Left ventricle myocardium superior (tissue), 1 donor: Measurements from ENCODE around the gene DHX57. TPM values are rescaled to one million over a fixed set of nuclear protein-coding genes. Genes with fewer than 3 reads are reported as not detected.
"Not testable (repeated sequence)": the region's sequence is repeated elsewhere in the genome, so short reads cannot be mapped to it uniquely, and the experiment has no call there.

Source experiments
- ATAC-seq: fragments of 200-7000 bp; cut with Tn5 transposase; one replicate; pipeline ENCODE4 v1.9.1; 2020; ENCODE audit warnings: mild to moderate bottlenecking, moderate library complexity
- DNase-seq: peaks from one replicate; pipeline ENCODE4 v3.0.0-alpha.2; 2020
- intact Hi-C: fragments of 100-400 bp; cut with micrococcal nuclease; formaldehyde crosslinking; loops from one replicate; pipeline ENCODE4 v1.11.0; 2022
- total RNA-seq: library from RNA; stranded (reverse); fragmentation: NEBNext Ultra II Directional; extraction: Animal tissue kit (Norgen Biotek cat#: 25700); gene quantifications from one replicate; pipeline ENCODE4 v1.2.1, GENCODE V29; 2021
- donor health status: DM: no; HTN: yes; CAD: no; lungs with severe emphysema.

DHX57 gene
- total RNA-seq, 1 donor from 2014 or later = 8.9 TPM

DNA sequence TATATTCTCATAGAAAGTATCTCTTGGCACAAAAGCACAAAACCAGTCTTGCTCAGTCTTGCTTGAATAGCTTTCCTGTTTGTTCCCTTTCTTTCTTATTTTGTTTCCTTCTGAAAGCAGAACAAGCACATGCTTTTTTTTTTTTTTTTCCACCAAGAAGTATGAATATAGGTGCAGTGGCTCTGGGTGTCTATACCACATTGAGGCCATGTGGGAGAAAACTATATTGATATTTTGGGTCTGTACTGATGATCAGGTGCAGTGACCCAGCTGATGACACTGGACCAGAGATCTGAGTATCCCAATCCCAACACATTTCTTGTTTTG, 69.0 kb downstream of the DHX57 start:
- intact Hi-C loops = no loop called here
- DNase-seq (no peak), ATAC-seq (no peak)

GRCh38 chr2:38806015-38806732, 69.6 kb downstream of the DHX57 start:
- ATAC-seq (no peak), DNase-seq (no peak)
- intact Hi-C loops = no loop called here

- ATAC-seq (no peak), DNase-seq (no peak)
- intact Hi-C loops = no loop called here
Measured at GRCh38 chr2:38797953-38798352, 77.8 kb downstream of the DHX57 start.

GRCh38 chr2:38797250-38797676, 78.5 kb downstream of the DHX57 start:
- intact Hi-C loops = no loop called here
- no peak for ATAC-seq
- no peak for DNase-seq

- ATAC-seq, intact Hi-C loops, DNase-seq: not testable (repeated sequence)
Measured at GRCh38 chr2:38795016-38795415, 80.7 kb downstream of the DHX57 start.

GRCh38 chr2:38794235-38794946, 81.3 kb downstream of the DHX57 start:
- ATAC-seq (no peak), DNase-seq (no peak)
- intact Hi-C loops = no loop called here

- intact Hi-C loops = no loop called here
- no peak for DNase-seq
- ATAC-seq = no peak
Measured at GRCh38 chr2:38793511-38793910, 82.2 kb downstream of the DHX57 start.

DNA sequence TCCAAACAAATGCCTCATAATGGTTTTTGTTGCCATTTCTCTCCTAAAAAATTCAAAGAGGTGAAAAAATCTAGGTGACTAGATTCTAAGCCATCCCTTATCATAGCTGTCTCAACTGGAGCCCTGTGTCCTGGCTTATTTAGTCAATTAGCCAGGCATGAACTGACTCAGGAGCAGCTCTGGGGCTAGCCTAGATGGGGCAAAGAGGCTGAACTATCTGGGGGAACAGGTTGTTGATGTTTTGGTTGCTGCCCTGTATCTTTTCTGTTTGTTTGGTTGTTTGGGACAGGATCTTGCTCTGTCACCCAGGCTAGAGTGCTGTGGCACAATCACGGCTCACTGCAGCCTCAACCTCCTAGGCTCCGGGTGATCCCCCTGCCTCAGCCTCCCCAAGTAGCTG, 83.0 kb downstream of the DHX57 start:
- intact Hi-C loops = no loop called here
- DNase-seq (no peak), ATAC-seq (no peak)

- ATAC-seq, DNase-seq, intact Hi-C loops: not testable (repeated sequence)
Measured at GRCh38 chr2:38792321-38792720, 83.4 kb downstream of the DHX57 start.

GRCh38 chr2:38791744-38792143, 84.0 kb downstream of the DHX57 start:
- intact Hi-C loops = no loop called here
- ATAC-seq (no peak), DNase-seq (no peak)

DNA sequence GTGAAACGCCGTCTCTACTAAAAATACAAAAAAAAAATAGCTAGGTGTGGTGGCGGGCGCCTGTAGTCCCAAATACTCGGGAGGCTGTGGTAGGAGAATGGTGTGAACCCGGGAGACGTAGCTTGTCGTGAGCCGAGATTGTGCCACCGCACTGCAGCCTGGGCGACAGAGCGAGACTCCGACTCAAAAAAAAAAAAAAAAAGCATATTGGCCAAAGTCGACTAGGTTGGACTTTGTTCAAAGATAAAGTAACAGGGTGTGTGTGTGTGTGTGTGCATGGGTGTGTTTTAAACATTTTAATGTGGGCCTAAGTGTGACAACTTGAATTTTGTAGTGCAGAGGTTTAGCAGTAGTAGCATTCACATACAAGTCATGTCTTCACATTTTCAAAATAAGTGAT, 86.0 kb downstream of the DHX57 start:
- intact Hi-C loops = no loop called here
- ATAC-seq = no peak
- no peak for DNase-seq

DNA sequence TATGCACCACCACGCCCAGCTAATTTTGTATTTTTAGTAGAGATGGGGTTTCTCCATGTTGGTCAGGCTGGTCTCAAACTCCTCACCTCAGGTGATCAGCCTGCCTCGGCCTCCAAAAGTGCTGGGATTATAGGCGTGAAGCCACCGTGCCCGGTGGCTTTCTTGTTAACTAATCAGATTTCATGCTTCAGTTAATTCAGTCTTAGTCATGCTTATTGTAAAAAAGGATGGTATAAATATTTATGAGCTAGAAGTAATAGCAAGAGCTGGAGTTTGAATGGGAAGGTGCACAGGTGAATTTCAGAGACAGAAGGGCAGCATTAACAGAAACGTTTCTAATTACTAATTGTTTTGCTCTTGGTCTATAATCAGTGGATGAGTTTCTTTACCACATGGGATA, 87.4 kb downstream of the DHX57 start:
- DNase-seq (no peak), ATAC-seq (no peak)
- intact Hi-C loops = no loop called here

GRCh38 chr2:38783586-38783985, 92.1 kb downstream of the DHX57 start:
- ATAC-seq (no peak), DNase-seq (no peak)
- intact Hi-C loops = no loop called here

- no peak for DNase-seq
- intact Hi-C loops = no loop called here
- no peak for ATAC-seq
Measured at GRCh38 chr2:38778687-38779082, 97.0 kb downstream of the DHX57 start.

DNA sequence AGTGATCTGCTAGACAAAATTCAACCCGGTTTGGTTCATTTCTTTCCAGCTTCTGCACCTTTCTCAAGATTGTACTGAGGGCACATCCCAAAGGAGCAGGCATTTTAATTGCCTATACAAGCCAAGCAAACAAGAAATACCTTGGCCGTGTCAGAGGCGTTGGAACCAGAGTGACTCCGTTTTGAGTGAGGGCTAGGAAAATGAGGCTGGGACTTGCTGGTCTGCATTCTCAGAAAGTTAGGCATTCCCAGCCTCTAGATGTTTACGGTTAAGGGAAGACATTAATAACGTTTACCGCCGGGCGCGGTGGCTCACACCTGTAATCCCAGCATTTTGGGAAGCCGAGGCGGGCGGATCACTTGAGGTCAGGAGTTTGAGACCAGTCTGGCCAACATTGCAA, 99.2 kb downstream of the DHX57 start:
- ATAC-seq (no peak), DNase-seq (no peak)
- intact Hi-C loops = no loop called here

- DNase-seq (no peak), ATAC-seq (no peak)
- intact Hi-C loops = no loop called here
Measured at GRCh38 chr2:38775921-38776225, 99.9 kb downstream of the DHX57 start.

DNA sequence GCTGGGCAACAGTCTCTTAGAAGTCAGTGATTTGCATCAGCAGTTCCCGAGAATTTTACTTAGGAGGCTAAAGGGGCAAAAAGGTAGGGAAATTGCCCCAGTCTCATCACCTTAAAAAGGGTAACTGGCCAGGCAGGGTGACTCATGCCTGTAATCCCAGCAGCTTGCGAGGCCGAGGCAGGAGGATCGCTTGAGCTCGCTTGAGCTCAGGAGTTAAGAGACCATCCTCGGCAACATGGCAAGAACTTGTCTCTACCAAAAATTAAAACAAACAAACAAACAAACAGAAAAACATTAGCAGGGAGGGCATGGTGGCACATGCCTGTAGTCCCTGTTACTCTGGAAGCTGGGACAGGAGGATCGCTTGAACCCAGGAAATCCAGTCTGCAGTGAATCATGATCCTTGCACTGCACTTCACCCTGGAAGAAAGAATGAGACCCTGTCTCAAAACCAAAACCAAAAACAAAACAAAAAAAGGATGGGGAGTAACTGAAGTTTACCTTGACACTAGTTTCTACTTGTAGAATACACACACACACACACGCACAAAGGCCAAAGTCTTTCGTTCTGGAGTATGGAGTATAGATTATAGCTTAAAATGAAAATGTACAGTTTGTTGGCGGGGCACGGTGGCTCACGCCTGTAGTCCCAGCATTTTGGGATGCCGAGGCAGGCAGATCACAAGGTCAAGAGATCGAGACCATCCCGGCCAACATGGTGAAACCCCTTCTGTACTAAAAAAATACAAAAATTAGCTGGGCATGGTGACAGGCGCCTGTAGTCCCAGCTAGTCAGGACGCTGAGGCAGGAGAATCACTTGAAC, 100.4 kb downstream of the DHX57 start:
- no peak for DNase-seq
- intact Hi-C loops = no loop called here
- no peak for ATAC-seq

- intact Hi-C loops = no loop called here
- ATAC-seq = no peak
Measured at GRCh38 chr2:38771632-38772031, 104.1 kb downstream of the DHX57 start.

GRCh38 chr2:38765551-38765950, 110.2 kb downstream of the DHX57 start:
- no peak for DNase-seq
- intact Hi-C loops = no loop called here
- ATAC-seq = no peak

More at GRCh38 chr2:38771632-38772031, 104.1 kb downstream of the DHX57 start:
- DNase-seq = no peak

GRCh38 chr2:38765149-38765548, 110.6 kb downstream of the DHX57 start:
- no peak for DNase-seq
- ATAC-seq = no peak
- intact Hi-C loops = no loop called here
